NCI-H446 treated with DMSO at 0.1 percent for 48 hours (cell line): ENCODE data around the gene CMC4.
A peak's percentile ranks its signal among the peaks of the same experiment; 100 is the strongest.

Source experiments
- DNase-seq: peaks from one replicate; lab custom pipeline; 2025; lab: John Stamatoyannopoulos, UW

Gene CMC4

GRCh38 chrX:155053656-155054055, 17.3 kb downstream of the CMC4 start:
- no peak for DNase-seq

DNA sequence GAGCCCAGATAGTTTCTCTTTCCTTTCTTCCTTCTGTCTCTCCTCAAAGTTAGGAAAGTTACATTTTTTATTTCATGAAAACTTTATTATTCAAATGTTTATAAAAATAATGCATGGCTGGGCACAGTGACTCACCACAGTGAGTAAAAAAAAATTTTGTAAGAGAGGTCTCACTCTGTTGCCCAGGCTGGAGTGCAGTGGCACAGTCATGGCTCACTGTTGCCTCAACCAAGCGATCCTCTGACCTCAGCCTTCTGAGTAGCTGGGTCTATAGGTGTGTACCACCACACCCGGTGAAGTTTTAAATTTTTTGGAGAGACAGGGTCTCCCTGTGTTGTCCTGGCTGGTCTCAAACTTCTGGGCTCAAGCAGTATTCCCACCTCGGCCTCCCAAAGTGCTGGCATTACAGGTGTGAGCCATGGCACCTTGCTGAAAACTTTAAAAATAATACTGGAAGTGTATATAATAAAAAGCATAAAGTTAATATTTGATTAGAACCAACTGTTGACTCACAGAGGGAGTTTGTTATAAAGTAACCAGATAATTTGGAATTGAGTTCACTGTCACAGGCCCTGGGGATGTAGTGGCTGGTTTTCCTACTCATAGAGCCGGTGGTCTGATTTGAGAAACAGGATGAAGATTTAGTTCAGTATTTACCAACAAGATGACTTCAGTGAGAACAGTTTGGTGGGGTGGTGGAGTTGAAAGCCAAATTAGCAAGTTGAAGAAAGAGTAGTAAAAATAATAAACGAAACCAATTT, 18.0 kb downstream of the CMC4 start:
- no peak for DNase-seq

- DNase-seq: peak; percentile 2
Observed at GRCh38 chrX:155048977-155049619, 21.8 kb downstream of the CMC4 start.

DNA sequence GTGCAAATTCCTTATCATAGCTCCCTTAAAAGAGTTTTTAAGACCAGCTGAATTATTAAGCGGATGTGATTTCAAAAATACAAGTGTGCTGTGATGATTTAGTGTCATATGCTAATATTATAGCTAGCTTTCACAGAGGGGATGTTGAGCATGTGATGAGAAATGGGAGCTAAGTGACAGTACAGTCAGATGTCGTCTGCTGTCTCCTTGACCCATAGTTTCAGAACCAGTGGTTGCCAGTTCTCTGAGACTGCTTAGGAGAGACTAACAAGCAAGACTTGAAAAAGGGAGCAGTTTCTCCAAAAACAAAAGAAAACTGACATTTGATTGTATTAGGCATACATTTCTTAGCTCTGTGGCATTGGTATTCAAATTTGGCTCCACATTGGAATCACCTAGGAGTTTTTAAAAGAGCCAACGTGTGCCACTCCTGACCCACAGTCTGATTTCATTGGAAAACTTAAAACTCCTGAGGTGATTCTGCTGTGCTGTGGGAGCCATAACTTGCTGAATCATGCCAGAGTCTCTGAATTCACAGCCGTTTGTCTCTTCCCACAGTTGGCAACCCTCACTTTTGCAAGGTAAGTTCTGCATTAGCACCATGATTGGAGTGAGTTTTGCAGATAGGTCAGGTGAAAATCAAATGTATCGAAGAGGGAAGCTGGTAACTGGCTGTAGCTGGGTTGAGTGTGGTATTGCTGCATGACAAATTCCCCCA, 24.0 kb downstream of the CMC4 start:
- no peak for DNase-seq

DNA sequence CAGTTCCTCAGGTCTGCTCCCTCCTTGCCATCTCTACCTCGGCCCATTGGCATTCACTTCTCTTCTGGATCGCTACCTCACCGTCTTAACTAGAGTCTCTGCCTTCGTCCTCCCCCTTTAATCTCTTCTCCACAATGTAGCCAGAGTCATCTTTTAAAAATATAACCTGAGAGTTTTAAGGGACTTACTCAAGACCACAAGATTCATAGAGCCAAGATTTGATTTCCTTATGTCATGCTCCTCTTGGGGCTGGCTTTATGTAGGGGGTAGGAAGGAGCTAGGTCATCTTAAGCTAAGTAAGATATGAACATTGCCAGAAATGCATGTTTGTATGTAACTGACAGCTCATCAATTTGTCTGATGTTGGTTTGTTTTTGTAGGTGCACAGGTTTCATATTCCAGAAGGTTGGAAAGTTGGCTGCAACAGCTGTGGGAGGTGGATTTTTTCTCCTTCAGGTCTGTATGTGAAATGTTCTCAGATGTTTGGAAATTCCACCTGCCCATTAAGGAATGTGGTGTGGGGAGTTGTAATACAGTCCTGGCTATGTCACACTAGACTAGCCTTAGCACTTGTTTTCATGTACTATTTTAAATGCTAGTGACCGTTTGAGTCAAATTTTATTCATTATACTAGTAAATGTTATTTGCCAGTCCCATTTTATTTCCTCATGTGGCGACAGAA, 24.7 kb downstream of the CMC4 start:
- DNase-seq: no peak

- DNase-seq: no peak
Observed at GRCh38 chrX:155035688-155036087, 35.2 kb downstream of the CMC4 start.

DNA sequence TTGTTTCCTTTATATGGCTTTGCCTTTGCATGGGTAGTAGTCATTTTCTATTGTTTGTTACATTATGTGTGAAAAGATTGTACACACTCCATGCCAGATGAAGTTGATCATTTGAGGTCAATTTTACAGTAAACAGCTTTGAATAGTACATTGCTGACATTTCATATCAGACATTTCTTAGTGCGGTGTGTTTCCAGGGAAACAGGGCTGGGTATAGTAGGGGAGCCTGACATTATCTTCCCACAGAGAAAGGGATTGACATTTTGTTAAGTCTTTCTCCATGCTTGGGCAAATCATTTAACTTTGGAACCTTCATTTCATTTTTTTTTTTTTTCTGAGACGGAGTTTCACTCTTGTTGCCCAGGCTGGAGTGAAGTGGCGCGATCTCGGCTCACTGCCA, 39.3 kb downstream of the CMC4 start:
- no peak for DNase-seq

GRCh38 chrX:155028877-155029291, 42.1 kb downstream of the CMC4 start:
- no peak for DNase-seq

- no peak for DNase-seq
Observed at GRCh38 chrX:155028129-155028528, 42.8 kb downstream of the CMC4 start.

DNA sequence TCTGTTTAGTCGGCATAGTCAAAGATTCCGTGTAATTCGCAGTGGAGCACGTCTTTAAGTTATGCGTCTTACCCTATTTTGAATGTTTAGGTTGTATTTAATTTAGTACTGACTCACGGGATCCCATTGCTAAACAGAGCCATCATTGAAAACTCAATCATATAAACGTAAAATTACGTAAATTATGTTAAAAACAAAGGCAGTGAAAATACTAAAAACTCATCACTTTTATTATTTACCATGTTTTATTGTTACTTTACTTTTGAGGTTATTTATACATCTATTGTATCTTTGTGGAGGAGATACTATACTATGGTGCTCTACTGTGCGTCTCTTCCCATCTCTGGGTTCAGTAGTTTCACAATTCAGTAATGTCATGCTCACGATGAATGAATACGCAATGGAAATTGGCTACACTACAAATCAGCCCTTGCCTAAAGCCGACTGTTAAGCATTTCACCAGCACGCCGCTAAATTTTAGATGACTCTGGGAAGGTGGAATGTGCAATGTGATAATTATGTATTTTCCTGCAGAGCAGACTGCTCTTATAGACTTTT, 43.3 kb downstream of the CMC4 start:
- DNase-seq: peak; percentile 6

DNA sequence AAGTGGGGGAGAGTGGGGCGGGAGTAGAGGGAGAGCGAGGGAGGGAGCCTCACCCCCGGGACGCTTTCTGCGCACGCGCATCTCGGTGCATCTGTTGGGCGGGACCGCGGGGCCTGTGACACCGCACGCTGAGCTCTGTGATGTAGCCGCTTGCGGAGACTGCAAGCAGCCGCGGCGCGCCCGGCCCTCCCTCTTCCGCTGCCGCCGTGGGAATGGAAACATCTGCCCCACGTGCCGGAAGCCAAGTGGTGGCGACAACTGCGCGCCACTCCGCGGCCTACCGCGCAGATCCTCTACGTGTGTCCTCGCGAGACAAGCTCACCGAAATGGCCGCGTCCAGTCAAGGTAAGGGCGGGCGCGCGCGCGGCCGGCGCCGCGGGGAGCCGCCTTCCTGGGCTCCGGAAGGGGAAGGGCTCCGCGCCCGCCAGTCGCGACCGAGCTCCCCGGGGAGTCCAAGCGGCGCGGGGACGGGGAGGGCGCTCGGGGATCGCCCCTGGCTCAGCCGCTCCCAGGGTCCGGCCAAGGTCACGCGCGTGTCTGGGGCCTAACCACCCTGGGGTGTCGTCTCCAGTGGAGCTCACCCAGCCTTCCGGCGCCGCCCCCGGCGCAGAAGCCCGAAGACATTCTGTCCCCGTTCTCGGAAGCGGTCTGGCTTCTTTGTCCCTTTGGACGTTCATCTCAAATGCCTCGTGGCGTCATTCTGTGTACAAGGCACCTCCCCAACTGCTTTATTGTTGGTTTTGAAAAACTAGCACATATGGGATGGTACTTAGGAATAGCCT, 44.0 kb downstream of the CMC4 start, which contains the start of gene FUNDC2:
FUNDC2 (plus strand) TSS at position 118 of the 782 bp plus-strand sequence; CDS start at position 213, 95 bp downstream.
- DNase-seq: peak; percentile 91

GRCh38 chrX:155026420-155026726, 44.6 kb downstream of the CMC4 start:
- DNase-seq: no peak

- DNase-seq: no peak
Observed at GRCh38 chrX:155023907-155024833, 46.8 kb downstream of the CMC4 start.

DNA sequence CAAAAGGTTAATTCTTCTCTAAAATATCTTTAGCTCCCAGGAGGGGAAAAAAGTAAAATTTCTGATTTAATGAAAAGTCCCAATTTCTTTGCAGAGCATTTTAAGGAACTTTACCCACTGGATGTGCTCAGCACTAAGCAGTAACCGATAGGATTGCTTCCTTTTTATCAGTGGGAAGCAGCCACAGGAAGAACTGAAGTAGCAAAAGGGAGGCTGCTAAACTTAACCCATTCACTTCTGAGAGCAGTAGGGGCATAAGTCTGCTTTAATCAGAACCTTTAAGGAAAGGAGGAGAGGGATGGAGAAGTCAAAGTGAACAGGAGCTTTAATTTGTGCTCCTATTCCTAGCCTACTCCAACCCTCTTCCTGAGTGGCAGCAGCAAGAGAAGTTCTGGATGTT, 48.4 kb downstream of the CMC4 start, which contains the start of gene F8:
F8 (minus strand) TSS at position 139 of the 400 bp plus-strand sequence. CDS start 171 bp downstream, outside the sequence.
- DNase-seq: no peak

GRCh38 chrX:155020591-155020990, 50.3 kb downstream of the CMC4 start:
- no peak for DNase-seq
